ENCODE measurements around the gene NME1. TPM values are rescaled to one million over a fixed set of nuclear protein-coding genes. Genes with fewer than 3 reads are reported as not detected.

Gene NME1
- total RNA-seq, 1 experiment from 2014 or later = 238 TPM

- TF ChIP-seq STAT6 (CRISPR knock-in tag; conservative IDR thresholded peaks at IDR 0.05; ENCODE audit: low read depth) = no peak
- TF ChIP-seq FOXK1 (CRISPR knock-in tag; IDR thresholded peaks at IDR 0.05) = peak; percentile 74; the same call in 1 of the 2 replicates
- TF ChIP-seq GTF2I (CRISPR knock-in tag; conservative IDR thresholded peaks at IDR 0.05) = no peak
- no peak for TF ChIP-seq NR1H2 (CRISPR knock-in tag; IDR thresholded peaks at IDR 0.05)
- no peak for TF ChIP-seq ATF6 (CRISPR knock-in tag; IDR thresholded peaks at IDR 0.05)
- TF ChIP-seq NFATC4 (CRISPR knock-in tag; IDR thresholded peaks at IDR 0.05) = no peak
- no peak for TF ChIP-seq CBFB (CRISPR knock-in tag; IDR thresholded peaks at IDR 0.05; ENCODE audit: low read depth)
- no peak for TF ChIP-seq E2F4 (CRISPR knock-in tag; IDR thresholded peaks at IDR 0.05; ENCODE audit: borderline replicate concordance, low read depth)
- TF ChIP-seq HMGXB4 (CRISPR knock-in tag; IDR thresholded peaks at IDR 0.05) = 0 out of 2 replicates have a peak, but pooled peaks have one; percentile 18
- TF ChIP-seq TEAD1 (CRISPR knock-in tag; IDR thresholded peaks at IDR 0.05) = no peak
- no peak for TF ChIP-seq OVOL2 (CRISPR knock-in tag; IDR thresholded peaks at IDR 0.05; ENCODE audit: borderline replicate concordance)
- no peak for TF ChIP-seq IRF1 (CRISPR knock-in tag; IDR thresholded peaks at IDR 0.05)
- TF ChIP-seq ZNF281 (CRISPR knock-in tag; IDR thresholded peaks at IDR 0.05) = no peak
- TF ChIP-seq ZNF425 (CRISPR knock-in tag; conservative IDR thresholded peaks at IDR 0.05) = no peak
- no peak for TF ChIP-seq ZNF396 (CRISPR knock-in tag; IDR thresholded peaks at IDR 0.05; ENCODE audit: borderline replicate concordance)
- no peak for TF ChIP-seq MYBL2 (CRISPR knock-in tag; IDR thresholded peaks at IDR 0.05)
- TF ChIP-seq HMGA2 (CRISPR knock-in tag; IDR thresholded peaks at IDR 0.05) = no peak
- no peak for TF ChIP-seq MLX (CRISPR knock-in tag; IDR thresholded peaks at IDR 0.05)
- TF ChIP-seq ERG (CRISPR knock-in tag; IDR thresholded peaks at IDR 0.05) = no peak
- no peak for TF ChIP-seq CDX4 (CRISPR knock-in tag; IDR thresholded peaks at IDR 0.05; ENCODE audit: borderline replicate concordance)
- peak; percentile 75; the same call in 1 of the 2 replicates for TF ChIP-seq SP1 (CRISPR knock-in tag; conservative IDR thresholded peaks at IDR 0.05)
Measured at GRCh38 chr17:51120739-51121619, 32.4 kb upstream of the NME1 start, which contains the start of gene SPAG9 (continued).

Measured in WTC11 (cell line).